HAP-1 (cell line): Measurements from ENCODE around the gene EYS.

Experiments
- DNase-seq, 2 experiments: peaks; one replicate each; pipeline ENCODE4 v3.0.0-alpha.2; 2016 to 2020; ENCODE audit warnings: low spot score in 2 of 2
- H3K27me3 ChIP-seq: fragments of 250-450 bp; sonication (Bioruptor Pico); 2 replicates; pipeline ENCODE4 v1.5.1; 2020; ENCODE audit warnings: low read depth, mild to moderate bottlenecking, moderate library complexity
- H3K36me3 ChIP-seq: fragments of 250-450 bp; sonication (Bioruptor Pico); replicated peaks from 2 replicates; pipeline ENCODE4 v1.5.1; 2020; ENCODE audit warnings: mild to moderate bottlenecking
- H3K4me1 ChIP-seq: fragments of 250-450 bp; sonication (Bioruptor Pico); 2 replicates; pipeline ENCODE4 v1.5.1; 2020; ENCODE audit warnings: mild to moderate bottlenecking
- H3K4me3 ChIP-seq: fragments of 250-450 bp; sonication (Bioruptor Pico); 2 replicates; pipeline ENCODE4 v1.5.1; 2020; ENCODE audit warnings: mild to moderate bottlenecking, moderate library complexity
- H3K9me3 ChIP-seq: fragments of 250-450 bp; sonication (Bioruptor Pico); 2 replicates; pipeline ENCODE4 v1.5.1; 2020; ENCODE audit warnings: mild to moderate bottlenecking, moderate library complexity
- in situ Hi-C: fragments of 300-500 bp; cut with MboI; formaldehyde crosslinking; loops from 3 replicates; pipeline ENCODE4 v1.14.3; 2020; ENCODE audit warnings: low sequenced_read_pairs, inconsistent platforms, mixed read lengths

Gene EYS

DNA sequence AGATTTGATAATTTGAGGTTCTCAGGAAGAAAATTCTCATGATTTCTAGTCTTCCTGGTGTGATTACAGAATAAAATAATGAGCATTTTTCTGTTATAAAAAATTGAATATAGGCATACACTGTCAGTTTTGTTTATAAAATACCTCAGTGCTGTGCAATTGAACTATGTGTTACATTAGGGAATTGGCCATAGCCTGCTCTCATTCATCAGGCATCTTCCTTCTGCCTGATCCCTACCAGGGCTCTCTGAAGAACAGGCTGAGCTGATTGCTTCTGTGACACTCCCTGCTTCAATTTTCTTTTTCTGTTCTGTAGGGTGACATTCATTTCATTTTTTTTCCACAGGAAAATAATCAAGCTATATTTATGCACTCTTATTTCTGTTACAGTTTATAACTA lies 1908.6 kb downstream of the EYS start:
- H3K4me3 ChIP-seq = no peak overlapping the region
- in situ Hi-C loops = no loop called here

GRCh38 chr6:63797721-63798120 lies 1909.3 kb downstream of the EYS start:
- in situ Hi-C loops = no loop called here

More for the DNA sequence above, 1908.6 kb downstream of the EYS start:
- Histone ChIP-seq H3K27me3 (no peaks in the 10 kb centered on the region), H3K9me3 (no peaks in the 10 kb centered on the region), H3K4me1 (no peaks in the 10 kb centered on the region), H3K36me3 (no peaks in the 10 kb centered on the region)
- no peak for DNase-seq

DNA sequence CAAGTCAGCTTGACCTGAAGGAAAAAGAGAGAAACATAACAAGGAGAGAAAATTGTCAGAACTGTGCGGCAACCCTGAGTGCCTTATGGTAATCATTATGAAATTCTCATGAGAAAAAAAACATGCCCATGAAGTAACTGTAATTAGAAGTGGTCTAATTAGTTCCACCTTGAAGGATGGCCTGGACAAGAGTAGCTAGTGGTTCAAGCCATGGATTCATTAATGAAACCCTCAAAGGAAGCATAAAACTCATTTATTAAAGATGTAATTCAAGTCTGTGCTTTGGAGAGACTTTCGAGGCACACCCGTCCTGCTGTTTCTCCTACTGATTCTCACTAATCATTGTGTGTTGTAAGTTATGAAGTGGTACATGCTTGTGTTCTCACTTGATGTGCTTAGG lies 1911.2 kb downstream of the EYS start:
- in situ Hi-C loops = no loop called here
- H3K4me3 ChIP-seq = no peak overlapping the region
- H3K36me3 ChIP-seq = no peaks in the 10 kb centered on the region
- no peaks in the 10 kb centered on the region for H3K9me3 ChIP-seq
- H3K4me1 ChIP-seq = no peaks in the 10 kb centered on the region
- H3K27me3 ChIP-seq = no peaks in the 10 kb centered on the region
- DNase-seq = no peak

More at GRCh38 chr6:63797721-63798120, 1909.3 kb downstream of the EYS start:
- Histone ChIP-seq H3K27me3 (no peaks in the 10 kb centered on the region), H3K4me1 (no peaks in the 10 kb centered on the region), H3K4me3 (no peak overlapping the region), H3K36me3 (no peaks in the 10 kb centered on the region), H3K9me3 (no peaks in the 10 kb centered on the region)
- no peak for DNase-seq

DNA sequence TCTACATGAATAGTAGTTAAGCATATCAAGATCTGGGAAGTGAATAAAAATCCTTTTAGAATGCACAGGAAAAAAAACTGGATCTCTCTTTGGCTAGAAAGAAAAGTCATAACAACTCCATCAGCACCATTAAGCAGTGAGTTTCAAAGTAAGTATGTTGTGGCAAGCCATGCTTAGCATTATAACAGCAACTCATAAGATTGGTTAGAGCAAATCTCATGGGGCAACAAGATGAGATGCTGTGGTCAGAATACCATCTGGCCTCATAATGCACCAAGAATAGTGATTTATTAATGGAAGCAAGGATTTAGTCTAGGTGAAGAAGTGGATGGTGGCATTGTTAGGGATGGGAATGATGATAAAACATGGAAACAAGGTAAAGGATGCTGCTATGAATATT lies 1912.0 kb downstream of the EYS start:
- Histone ChIP-seq H3K4me3 (no peak overlapping the region), H3K9me3 (no peaks in the 10 kb centered on the region), H3K4me1 (no peaks in the 10 kb centered on the region), H3K36me3 (no peaks in the 10 kb centered on the region), H3K27me3 (no peaks in the 10 kb centered on the region)
- no peak for DNase-seq
- in situ Hi-C loops = no loop called here

GRCh38 chr6:63793465-63794137 lies 1913.4 kb downstream of the EYS start:
- in situ Hi-C loops = no loop called here
- Histone ChIP-seq H3K36me3 (no peaks in the 10 kb centered on the region), H3K4me3 (no peak overlapping the region), H3K4me1 (no peaks in the 10 kb centered on the region), H3K27me3 (no peaks in the 10 kb centered on the region), H3K9me3 (no peaks in the 10 kb centered on the region)
- DNase-seq = no peak

GRCh38 chr6:63792736-63793464 lies 1914.1 kb downstream of the EYS start:
- Histone ChIP-seq H3K27me3 (no peaks in the 10 kb centered on the region), H3K4me3 (no peak overlapping the region), H3K4me1 (no peaks in the 10 kb centered on the region), H3K9me3 (no peaks in the 10 kb centered on the region), H3K36me3 (no peaks in the 10 kb centered on the region)
- no peak for DNase-seq
- in situ Hi-C loops = no loop called here

DNA sequence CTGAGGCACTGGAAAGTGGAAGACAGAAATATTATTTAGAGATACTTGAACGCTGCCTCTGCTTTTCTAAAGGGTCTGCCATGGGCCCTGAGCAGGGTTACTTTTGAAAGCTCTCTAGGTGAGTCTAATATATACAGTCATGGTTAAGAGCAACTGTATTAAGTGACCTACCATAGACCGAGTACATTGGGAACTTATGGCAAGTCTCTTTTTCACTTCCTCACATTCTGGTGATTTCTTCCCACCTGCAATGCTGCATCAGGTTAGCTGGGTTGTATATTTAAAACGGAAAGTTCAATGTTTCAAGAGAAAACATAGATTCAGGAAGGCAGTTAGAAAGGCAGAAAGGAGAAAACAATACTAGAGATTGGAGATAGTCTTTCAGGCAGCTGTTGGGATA lies 1916.7 kb downstream of the EYS start:
- Histone ChIP-seq H3K4me1 (no peaks in the 10 kb centered on the region), H3K4me3 (no peak overlapping the region), H3K9me3 (no peaks in the 10 kb centered on the region), H3K36me3 (no peaks in the 10 kb centered on the region), H3K27me3 (no peaks in the 10 kb centered on the region)
- DNase-seq = no peak
- in situ Hi-C loops = no loop called here

DNA sequence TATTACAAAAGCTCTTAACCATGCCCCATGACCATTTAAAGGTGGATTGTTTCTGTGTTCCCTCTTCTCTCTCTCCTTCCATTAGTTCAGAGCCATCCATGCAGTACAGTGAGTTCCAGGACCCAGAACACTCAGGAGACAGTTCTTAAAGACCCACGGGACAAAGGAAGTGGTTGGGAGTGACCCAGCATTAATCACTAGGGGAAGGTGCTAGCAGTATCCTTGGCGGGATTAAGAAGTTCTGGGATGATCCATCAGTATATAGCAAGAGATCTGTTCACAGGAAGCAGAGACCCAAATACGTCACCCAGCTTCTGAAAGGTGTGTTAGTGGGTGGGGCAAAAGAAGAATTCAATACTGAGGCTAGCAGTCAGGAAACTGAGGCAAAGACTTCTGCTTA lies 1917.3 kb downstream of the EYS start:
- no peak overlapping the region for H3K4me3 ChIP-seq
- in situ Hi-C loops = no loop called here
- DNase-seq = no peak

DNA sequence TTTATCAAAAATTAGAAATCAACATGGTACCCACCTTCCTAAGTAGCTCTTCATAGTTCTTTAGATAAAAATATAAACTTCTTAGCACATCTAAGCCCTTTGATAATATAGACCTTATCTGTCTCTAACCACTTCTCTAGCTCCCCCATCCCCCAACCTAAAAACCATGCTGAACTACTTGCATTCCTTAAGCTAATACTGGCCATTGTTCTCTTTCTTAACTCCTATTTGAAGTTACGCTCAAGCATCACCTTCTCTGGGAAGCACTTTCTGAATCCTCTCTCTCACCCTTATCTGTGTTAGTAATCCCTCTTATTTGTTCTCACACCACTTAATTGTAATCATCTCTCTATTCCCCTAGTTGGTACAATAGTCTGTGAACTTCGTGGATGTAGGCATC lies 1918.5 kb downstream of the EYS start:
- no peaks in the 10 kb centered on the region for H3K9me3 ChIP-seq
- H3K27me3 ChIP-seq = no peaks in the 10 kb centered on the region
- DNase-seq = no peak
- H3K4me1 ChIP-seq = no peaks in the 10 kb centered on the region
- H3K4me3 ChIP-seq = no peak overlapping the region
- in situ Hi-C loops = no loop called here
- no peaks in the 10 kb centered on the region for H3K36me3 ChIP-seq

More for the DNA sequence above, 1917.3 kb downstream of the EYS start:
- no peaks in the 10 kb centered on the region for H3K36me3 ChIP-seq
- H3K27me3 ChIP-seq = no peaks in the 10 kb centered on the region
- H3K4me1 ChIP-seq = no peaks in the 10 kb centered on the region
- no peaks in the 10 kb centered on the region for H3K9me3 ChIP-seq

- no peak for DNase-seq
- H3K9me3 ChIP-seq = no peaks in the 10 kb centered on the region
- no peaks in the 10 kb centered on the region for H3K27me3 ChIP-seq
- H3K4me1 ChIP-seq = no peaks in the 10 kb centered on the region
- no peaks in the 10 kb centered on the region for H3K36me3 ChIP-seq
- no peak overlapping the region for H3K4me3 ChIP-seq
- in situ Hi-C loops = no loop called here
Observed at GRCh38 chr6:63787021-63787420, 1920.0 kb downstream of the EYS start.

DNA sequence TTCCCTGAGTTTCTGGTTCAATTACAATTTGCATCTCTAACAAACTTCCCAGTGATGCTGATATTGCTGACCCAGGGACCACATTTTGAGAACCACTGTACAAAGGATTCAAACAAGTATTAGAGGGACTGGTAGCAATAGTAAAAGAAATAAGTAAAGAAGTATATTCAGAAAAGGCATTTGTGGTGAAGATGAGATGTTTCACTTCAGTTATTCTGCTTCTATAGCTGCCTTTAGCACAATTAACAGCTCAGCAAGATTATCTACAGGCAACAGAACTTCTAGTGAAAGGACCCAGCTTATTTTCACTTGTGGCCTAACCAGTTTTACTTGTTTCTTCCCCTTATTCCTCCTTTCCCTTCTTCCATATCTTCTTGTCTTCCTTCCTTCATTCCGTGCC lies 1922.0 kb downstream of the EYS start:
- H3K36me3 ChIP-seq = no peaks in the 10 kb centered on the region
- DNase-seq = no peak
- H3K27me3 ChIP-seq = no peaks in the 10 kb centered on the region
- no peak overlapping the region for H3K4me3 ChIP-seq
- H3K9me3 ChIP-seq = no peaks in the 10 kb centered on the region
- in situ Hi-C loops = no loop called here
- no peaks in the 10 kb centered on the region for H3K4me1 ChIP-seq

DNA sequence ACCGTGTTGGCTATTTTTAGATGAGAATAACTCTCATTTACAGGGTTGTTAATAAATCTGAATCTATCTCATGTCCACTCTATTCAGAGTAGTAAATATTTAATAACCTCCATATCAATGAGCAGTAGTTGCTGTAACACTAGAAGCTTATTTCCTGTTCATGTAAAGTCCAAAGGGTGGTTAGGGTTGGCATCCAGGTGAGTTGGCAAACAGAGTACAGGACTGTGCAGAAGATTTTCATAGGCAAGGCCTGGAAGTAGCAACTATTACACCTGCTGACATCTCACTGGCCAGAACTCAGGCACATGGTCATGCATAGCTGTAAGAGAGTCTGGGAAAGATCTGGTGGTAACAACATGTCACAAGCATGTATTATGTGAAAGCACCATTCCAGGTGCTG lies 1923.9 kb downstream of the EYS start:
- H3K4me1 ChIP-seq = no peaks in the 10 kb centered on the region
- H3K9me3 ChIP-seq = no peaks in the 10 kb centered on the region
- no peaks in the 10 kb centered on the region for H3K36me3 ChIP-seq
- in situ Hi-C loops = no loop called here
- no peak overlapping the region for H3K4me3 ChIP-seq
- H3K27me3 ChIP-seq = no peaks in the 10 kb centered on the region
- no peak for DNase-seq

GRCh38 chr6:63774961-63775360 lies 1932.1 kb downstream of the EYS start:
- in situ Hi-C loops = no loop called here
- Histone ChIP-seq H3K36me3 (no peaks in the 10 kb centered on the region), H3K4me3 (no peak overlapping the region), H3K9me3 (no peaks in the 10 kb centered on the region), H3K27me3 (no peaks in the 10 kb centered on the region), H3K4me1 (no peaks in the 10 kb centered on the region)
- no peak for DNase-seq

DNA sequence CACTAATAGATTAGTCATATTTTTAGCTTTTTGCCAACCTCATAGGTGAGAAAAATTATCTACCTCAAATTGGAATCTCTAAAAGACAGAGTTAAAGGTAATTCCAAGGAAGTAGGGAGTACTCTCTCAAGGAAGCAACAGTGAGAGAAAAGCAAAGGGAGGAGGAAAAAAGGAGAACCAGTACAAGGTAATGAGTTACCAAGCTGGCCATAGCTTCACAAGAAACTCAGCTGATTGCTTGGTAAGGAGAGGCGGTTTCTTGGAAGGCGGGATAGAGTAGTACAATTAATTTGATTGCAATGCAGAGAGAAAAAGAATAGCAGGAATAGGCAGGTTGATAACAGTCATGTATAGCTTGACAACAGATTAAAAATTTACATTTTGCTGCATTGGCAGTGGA lies 1933.8 kb downstream of the EYS start:
- Histone ChIP-seq H3K4me1 (no peaks in the 10 kb centered on the region), H3K36me3 (no peaks in the 10 kb centered on the region), H3K27me3 (no peaks in the 10 kb centered on the region), H3K4me3 (no peak overlapping the region), H3K9me3 (no peaks in the 10 kb centered on the region)
- in situ Hi-C loops = no loop called here
- no peak for DNase-seq
